Adrenal gland (tissue), 5 donors: Measurements from ENCODE around the gene CPM.

Source experiments
- POLR2A ChIP-seq, 2 donors: fragments of 450-650 bp; IDR thresholded peaks; one replicate each; pipeline ENCODE4 v1.6.1; 2017; ENCODE audit warnings: antibody characterized with exemption in 2 of 2, mild to moderate bottlenecking in 2 of 2, moderate library complexity in 1 of 2
- TF ChIP-seq, protein P1 (sequence below), 6 experiments: fragments of 450-650 bp in 4 of 6; fragments of 200-600 bp in 2 of 6; sonication (generic) in 1 of 6; IDR thresholded peaks; 1 replicate in 5 of 6; 2 replicates in 1 of 6; pipeline versions ENCODE4 v1.5.1 to v1.8.0; 2016 to 2021; ENCODE audit warnings: antibody characterized with exemption in 6 of 6, mild to moderate bottlenecking in 2 of 6, moderate library complexity in 1 of 6
- donor health status: DM: no; HTN: no; CAD: no.

DNA sequence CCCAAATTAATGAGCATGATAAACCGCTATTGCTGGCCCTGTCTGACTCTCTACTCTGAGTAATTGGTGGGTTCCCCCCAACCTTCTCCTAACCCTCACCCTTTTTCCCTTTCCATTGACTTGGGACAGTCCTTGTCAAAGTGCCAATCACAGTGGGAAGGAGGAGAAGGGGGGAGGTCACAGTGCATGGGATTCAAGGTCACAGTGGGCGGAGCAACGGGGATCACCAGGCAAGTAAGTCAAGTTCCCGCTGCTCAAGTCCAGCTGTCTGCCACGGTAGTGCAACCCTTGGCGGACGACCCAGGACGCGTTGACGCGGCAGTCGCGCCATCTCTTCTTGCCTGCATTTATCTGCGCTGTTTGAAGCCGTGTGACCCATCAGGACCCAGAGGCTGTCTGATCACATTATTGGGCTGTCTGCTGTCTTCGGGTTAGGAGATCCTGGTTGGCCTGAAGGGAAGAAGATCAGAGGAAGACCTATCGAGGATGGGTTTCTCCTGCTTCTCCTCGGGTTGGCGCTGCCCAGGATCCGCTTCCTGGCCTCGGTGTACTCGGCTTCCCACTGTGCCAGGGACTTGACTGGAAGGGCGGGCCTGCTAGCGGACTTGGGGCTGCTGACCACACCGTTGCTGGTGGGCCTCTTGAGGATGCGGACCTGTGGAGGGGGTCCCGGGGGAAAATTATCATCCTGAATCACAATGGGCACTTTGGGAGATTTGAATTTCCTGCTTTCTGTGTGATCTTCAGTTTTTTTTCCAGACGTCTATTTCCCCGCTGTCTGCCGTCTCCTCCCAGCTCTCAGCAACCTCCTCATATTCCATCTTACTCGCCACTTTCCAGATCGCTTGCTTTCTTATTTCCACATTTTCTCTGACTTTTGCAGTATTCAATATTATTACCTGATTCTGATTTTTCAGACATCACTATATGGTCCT is 128.0 kb downstream of the CPM start:
- TF ChIP-seq POLR2A (IDR thresholded peaks at IDR 0.05) = peak in 1 of 2 donors; percentile 14
- TF ChIP-seq, protein P1, sequence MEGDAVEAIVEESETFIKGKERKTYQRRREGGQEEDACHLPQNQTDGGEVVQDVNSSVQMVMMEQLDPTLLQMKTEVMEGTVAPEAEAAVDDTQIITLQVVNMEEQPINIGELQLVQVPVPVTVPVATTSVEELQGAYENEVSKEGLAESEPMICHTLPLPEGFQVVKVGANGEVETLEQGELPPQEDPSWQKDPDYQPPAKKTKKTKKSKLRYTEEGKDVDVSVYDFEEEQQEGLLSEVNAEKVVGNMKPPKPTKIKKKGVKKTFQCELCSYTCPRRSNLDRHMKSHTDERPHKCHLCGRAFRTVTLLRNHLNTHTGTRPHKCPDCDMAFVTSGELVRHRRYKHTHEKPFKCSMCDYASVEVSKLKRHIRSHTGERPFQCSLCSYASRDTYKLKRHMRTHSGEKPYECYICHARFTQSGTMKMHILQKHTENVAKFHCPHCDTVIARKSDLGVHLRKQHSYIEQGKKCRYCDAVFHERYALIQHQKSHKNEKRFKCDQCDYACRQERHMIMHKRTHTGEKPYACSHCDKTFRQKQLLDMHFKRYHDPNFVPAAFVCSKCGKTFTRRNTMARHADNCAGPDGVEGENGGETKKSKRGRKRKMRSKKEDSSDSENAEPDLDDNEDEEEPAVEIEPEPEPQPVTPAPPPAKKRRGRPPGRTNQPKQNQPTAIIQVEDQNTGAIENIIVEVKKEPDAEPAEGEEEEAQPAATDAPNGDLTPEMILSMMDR (IDR thresholded peaks at IDR 0.05) = no peak
